B cell (primary cell): Measurements from ENCODE around the gene POLD4.

ENCODE experiments used
- CTCF ChIP-seq: fragments of 200-600 bp; IDR thresholded peaks from one replicate; pipeline ENCODE4 v1.8.0; 2022; ENCODE audit warnings: antibody characterized with exemption, mild to moderate bottlenecking
- EZH2 ChIP-seq: IDR thresholded peaks from 2 replicates; pipeline ENCODE4 v1.6.1; 2012; ENCODE audit warnings: borderline replicate concordance, low read depth, mild to moderate bottlenecking, moderate library complexity, low read length; ENCODE audit not compliant: insufficient read depth, poor library complexity, severe bottlenecking

GRCh38 chr11:67395555-67396258 is 42.4 kb upstream of the POLD4 start:
- TF ChIP-seq CTCF (no peak), EZH2 (no peak)
